Middle frontal gyrus (tissue), 1 donor: ENCODE measurements around the gene ABHD18.
"Not testable (repeated sequence)": the region's sequence is repeated elsewhere in the genome, so short reads cannot be mapped to it uniquely, and the experiment has no call there.

Experiments used
- DNase-seq: peaks from one replicate; pipeline ENCODE4 v3.0.0-alpha.2; 2015; ENCODE audit warnings: low spot score; ENCODE audit errors: extremely low spot score

ABHD18 gene

GRCh38 chr4:127965062-127965802 is at the start of gene ABHD18, which contains the start of gene MFSD8:
TSS of gene ABHD18 (plus strand) at chr4:127965406. CDS start at chr4:127982956, 17,550 bp downstream.
TSS of gene MFSD8 (minus strand) at chr4:127965173. CDS start at chr4:127965133, 40 bp downstream.
- peak; percentile 92 for DNase-seq

- DNase-seq = no peak
Measured at GRCh38 chr4:127916512-127916911, 48.7 kb upstream of the ABHD18 start.

DNA sequence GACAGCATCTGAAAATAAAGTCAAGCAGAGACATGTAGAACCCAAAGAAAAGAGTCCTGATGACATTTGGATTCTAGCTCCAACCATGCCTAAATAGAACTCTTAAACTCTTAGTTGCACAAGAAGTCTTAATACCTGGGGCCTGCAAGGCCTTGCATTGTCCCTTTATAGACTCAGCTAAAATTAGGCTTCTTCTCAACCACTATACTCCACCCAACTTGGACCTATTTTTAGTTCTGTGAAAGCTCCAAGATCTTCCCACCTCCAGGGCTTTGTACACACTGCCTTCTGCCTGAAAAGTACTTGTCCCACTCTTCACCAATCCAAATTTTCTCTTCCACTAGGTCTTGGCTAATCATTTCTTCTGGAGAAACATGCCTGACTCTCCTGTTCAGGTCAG is 48.1 kb upstream of the ABHD18 start:
- no peak for DNase-seq

DNA sequence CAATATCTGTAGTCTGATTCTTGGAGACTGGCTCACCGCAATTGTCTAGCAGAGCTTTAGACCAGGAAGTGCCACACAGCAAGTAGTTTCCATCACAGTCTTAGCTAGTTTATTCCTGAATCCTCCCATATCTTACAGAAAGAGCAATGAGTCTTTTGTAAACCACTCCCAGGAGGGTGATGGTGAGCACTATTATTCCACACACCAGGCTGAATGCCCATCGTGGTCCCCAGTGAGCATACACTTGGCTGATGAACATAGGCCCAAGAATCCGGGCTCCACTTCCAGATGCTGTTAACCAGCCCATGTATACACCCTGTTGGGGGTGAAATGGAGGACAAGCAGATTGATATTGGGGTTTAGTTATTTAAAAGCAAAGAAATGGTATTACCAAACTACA is 44.7 kb upstream of the ABHD18 start:
- DNase-seq = no peak

DNA sequence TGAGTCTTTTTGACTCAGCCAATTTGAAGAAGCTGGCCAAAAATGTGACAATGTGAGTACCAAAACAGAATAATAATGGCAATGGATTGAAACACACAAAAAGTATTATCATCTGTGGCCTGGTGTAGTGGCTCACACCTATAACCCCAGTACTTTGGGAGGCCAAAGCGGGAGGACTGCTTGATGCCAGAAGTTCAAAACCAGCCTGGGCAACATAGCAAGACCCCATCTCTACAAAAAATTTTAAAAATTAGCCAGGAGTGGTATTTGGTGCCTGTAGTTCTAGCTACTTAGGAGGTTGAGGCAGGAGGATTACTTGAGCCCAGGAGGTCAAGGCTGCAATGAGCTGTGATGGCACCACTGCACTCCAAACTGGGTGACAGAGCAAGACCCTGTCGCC is 43.0 kb upstream of the ABHD18 start:
- DNase-seq = no peak

- DNase-seq = not testable (repeated sequence)
Measured at GRCh38 chr4:127925720-127926119, 39.5 kb upstream of the ABHD18 start.

DNA sequence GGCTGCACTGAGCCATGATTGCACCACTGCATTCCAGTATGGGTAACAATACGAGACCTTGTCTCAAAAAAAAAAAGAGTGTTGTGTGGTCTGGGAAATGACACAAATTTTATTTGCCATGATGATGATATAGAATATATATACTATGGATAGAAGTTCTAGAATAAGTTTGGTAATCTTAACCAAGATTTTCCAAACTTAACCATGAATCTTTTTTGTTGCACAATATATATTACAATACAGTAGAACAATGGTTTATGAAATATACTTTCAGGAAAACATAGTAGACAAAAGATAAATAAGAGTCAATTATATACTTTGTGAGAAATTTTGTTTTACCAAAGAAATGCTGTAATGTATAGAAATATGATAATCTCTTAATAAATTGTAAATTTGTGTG is 35.0 kb upstream of the ABHD18 start:
- DNase-seq = no peak

DNA sequence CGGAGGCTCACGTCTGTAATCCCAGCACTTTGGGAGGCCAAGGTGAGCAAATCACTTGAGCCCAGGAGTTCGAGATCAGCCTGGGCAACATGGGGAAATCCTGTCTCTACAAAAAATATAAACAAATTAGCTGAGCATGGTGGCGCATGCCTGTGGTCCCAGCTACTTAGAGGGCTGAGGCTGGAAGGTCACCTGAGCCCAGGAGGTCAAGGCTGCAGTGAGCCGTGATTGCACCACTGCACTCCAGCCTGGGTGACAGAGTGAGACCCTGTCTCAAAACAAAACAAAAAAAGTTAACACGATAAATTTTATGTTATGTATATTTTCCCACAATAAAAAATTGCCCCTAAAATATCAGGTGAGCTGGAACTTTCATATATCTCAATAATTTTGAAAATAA is 33.4 kb upstream of the ABHD18 start:
- not testable (repeated sequence) for DNase-seq

DNA sequence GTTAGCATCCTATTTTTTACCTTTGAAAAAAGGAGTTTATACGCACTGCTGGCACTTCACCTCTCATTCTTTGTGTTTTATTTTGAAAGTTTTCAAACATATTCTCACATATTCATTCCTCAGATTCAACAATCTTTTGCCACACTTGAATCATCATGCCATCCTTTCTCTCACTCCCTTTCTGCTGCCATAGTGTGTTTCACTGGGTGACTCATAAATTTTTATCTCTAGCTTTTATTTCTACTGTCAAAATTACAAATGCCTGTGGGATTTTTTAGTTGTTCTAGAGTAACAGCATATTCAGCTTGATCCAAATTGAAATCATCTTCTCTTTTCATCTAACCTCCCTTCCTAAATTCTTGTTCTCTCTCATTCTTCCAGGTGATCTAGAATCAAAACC is 28.2 kb upstream of the ABHD18 start:
- no peak for DNase-seq

DNA sequence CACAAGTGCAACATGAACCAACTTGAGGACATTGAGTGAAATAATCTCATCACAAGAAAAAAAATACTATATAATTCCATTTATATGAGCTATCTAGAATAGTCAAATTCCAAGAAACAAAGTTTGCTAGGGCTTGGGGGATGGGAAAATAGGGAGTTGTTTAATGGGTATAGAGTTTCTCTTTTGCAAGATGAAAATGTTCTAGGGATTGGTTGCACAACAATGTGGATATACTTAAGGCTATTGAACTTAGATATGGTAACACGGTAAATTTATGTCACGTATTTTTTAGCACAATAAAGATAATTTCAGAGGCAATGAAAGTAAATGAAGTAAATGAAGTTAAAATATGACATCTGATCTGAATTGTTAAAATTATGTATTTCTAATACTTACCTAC is 8.1 kb upstream of the ABHD18 start:
- no peak for DNase-seq

- no peak for DNase-seq
Measured at GRCh38 chr4:127959794-127960193, 5.4 kb upstream of the ABHD18 start.

DNA sequence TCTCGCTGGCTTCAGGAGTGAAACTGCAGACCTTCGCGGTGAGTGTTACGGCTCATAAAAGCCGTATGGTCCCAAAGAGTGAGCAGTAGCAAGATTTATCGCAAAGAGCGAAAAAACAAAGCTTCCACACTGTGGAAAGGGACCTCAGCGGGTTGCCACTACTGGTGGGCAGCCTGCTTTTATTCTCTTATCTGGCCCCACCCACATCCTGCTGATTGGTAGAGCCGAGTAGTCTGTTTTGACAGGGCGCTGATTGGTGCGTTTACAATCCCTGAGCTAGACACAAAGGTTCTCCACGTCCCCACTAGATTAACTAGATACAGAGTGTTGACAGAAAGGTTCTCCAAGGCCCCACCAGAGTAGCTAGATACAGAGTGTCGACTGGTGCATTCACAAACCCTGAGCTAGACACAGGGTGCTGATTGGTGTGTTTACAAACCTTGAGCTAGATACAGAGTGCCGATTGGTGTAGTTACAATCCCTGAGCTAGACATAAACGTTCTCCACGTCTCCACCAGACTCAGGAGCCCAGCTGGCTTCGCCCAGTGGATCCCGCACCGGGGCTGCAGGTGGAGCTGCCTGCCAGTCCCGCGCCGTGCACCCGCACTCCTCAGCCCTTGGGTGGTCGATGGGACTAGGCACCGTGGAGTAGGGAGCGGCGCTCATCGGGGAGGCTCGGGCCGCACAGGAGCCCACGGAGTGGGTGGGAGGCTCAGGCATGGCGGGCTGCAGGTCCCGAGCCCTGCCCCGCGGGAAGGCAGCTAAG is 1.4 kb upstream of the ABHD18 start:
- not testable (repeated sequence) for DNase-seq

GRCh38 chr4:127964426-127965061 is 662 bp upstream of the ABHD18 start:
- DNase-seq = not testable (repeated sequence)

GRCh38 chr4:127965803-127966175 is 583 bp downstream of the ABHD18 start:
- DNase-seq = no peak

- DNase-seq = no peak
Measured at GRCh38 chr4:127967141-127967775, 2.1 kb downstream of the ABHD18 start.

DNA sequence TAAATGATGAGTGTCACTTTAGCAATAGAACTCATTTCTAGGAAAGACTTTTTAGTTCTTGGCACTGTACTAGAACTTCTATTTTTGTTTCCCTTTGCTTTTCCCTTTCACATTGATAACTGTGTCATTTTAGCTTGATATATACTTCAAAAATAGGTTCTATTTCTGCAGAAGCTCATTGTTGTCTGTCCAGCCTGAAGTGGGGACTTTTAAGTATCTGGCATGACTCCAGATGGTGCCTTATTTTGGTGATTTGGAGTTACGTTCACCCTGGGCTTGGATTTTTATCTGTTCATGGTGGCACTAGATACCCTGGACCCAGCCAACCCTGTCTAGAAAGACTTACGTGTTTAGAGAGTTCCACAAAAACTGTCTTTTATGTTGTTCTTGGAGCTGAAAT is 3.4 kb downstream of the ABHD18 start:
- DNase-seq = no peak

DNA sequence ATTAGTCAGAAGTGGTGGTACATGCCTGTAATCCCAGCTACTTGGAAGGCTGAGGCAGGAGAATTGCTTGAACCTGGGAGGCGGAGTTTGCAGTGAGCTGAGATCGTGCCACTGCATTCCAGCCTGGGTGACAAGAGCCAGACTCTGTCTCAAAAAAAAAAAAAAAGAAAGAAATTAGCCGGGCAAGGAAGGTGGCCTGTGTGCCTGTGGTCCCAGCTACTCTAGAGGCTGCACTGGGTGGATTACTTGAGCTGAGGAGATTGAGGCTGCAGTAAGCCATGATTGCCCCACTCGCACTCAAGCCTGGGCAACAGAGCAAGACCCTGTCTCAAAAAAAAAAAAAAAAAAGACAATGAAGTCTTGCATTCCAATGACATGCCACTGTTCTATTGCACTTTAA is 5.7 kb downstream of the ABHD18 start:
- not testable (repeated sequence) for DNase-seq

GRCh38 chr4:127975121-127975770 is 10.0 kb downstream of the ABHD18 start:
- no peak for DNase-seq

- no peak for DNase-seq
Measured at GRCh38 chr4:127978930-127979329, 13.7 kb downstream of the ABHD18 start.

DNA sequence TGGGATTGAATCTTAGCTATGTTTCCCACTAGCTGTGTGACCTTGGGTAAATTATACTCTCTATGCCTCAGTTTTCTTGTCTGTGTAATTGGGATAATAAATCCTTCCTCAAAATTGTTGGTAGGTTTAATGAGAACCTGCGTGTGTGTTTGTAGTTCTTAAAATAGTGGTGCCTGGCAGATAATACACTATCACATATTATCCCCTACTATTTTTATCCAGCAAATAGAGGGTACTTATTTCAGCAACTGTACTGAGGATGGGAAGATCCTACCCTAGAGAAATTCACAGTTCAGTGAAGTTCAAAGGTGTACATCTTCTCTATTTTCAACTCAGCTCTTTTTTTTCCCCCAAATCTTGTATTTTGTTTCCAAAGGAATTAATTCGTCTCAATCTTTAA is 17.2 kb downstream of the ABHD18 start:
- no peak for DNase-seq

DNA sequence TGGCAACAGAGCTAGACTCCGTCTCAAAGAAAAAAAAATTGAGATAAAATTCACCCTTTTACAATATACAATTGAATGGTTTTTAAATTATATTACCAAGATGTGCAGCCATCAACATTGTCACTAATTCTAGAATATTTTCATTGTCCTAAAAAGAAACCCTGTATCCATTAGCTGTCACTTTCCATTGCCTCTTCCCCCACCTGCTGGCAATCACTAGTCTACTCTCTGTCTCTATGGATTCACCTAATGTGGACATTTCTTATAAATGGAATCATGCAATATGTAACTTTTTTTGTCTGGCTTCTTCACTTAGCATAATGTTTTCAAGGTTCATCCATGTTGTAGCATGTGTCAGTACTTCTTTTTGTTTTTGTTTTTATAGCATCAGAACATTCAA is 20.8 kb downstream of the ABHD18 start:
- DNase-seq = no peak
